ENCODE results near the gene CPNE8.

Gene CPNE8

DNA sequence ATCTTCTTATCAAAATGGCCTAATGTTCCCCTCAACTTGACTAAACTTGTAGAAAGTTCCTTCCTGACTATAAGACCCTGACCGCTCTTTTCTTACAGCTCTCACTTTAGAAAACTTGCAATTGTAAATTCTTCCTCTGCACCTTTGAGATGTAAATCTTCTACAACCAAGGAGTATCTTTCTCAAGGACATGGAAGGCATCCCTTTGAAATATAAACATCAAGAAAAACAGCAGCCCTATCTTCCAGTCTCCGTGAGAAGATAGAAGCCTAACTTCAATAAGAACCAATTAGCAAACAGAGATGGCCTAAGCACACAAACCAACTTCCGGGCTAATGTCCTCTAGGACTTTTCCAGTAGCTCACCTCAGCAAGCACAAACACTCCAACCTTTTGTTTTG, 210.3 kb downstream of the CPNE8 start:
- TF ChIP-seq, protein P1, sequence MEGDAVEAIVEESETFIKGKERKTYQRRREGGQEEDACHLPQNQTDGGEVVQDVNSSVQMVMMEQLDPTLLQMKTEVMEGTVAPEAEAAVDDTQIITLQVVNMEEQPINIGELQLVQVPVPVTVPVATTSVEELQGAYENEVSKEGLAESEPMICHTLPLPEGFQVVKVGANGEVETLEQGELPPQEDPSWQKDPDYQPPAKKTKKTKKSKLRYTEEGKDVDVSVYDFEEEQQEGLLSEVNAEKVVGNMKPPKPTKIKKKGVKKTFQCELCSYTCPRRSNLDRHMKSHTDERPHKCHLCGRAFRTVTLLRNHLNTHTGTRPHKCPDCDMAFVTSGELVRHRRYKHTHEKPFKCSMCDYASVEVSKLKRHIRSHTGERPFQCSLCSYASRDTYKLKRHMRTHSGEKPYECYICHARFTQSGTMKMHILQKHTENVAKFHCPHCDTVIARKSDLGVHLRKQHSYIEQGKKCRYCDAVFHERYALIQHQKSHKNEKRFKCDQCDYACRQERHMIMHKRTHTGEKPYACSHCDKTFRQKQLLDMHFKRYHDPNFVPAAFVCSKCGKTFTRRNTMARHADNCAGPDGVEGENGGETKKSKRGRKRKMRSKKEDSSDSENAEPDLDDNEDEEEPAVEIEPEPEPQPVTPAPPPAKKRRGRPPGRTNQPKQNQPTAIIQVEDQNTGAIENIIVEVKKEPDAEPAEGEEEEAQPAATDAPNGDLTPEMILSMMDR (IDR thresholded peaks at IDR 0.05; ENCODE audit: low read depth, low read length, missing control alignments), result no peak
- no peak for DNase-seq (ENCODE audit: low read depth)
- no peak overlapping the region for H3K4me3 ChIP-seq (ENCODE audit: low read depth, low read length)

DNA sequence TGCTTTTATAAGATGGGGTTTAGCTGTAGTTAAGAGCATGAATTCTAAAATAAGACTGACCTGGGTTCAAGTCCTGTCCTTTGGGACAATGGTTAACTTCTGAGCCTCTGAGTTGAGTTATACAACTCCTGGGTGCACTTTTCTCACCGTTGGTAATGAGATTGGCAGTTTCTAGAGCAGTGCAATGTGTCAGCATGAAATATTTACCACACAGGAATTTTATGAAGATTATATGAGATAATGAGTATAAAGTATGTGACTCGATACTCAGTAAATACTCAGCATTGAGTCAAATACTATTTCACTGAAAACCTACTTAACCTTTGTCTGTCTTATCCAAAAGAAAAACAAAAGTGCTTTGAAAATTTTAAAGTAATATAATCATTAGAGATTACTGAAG, 214.2 kb downstream of the CPNE8 start:
- no peak for DNase-seq (ENCODE audit: low read depth)
- TF ChIP-seq, protein P1 (IDR thresholded peaks at IDR 0.05; ENCODE audit: low read depth, low read length, missing control alignments), result no peak
- H3K4me3 ChIP-seq (ENCODE audit: low read depth, low read length), result no peak overlapping the region

DNA sequence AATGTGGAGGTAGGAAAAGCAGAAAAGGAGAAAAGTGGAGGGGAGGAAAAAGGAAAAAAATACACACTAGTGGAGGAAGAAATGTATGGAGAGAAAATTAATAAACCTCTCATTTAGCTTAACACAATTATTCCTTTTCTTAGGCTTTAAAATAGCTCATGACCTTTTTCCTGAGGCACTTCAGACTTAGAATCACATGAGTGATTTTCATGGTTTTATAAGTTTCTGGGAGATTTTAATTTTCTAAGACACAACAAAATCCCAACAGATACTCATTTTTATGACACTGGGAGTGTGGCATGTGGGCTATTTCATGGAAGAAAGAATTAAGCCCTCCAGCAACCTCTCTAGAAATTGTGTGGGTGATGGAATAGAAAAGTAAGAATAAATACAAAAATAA, 214.7 kb downstream of the CPNE8 start:
- no peak overlapping the region for H3K4me3 ChIP-seq (ENCODE audit: low read depth, low read length)
- TF ChIP-seq, protein P1 (IDR thresholded peaks at IDR 0.05; ENCODE audit: low read depth, low read length, missing control alignments), result no peak
- no peak for DNase-seq (ENCODE audit: low read depth)

DNA sequence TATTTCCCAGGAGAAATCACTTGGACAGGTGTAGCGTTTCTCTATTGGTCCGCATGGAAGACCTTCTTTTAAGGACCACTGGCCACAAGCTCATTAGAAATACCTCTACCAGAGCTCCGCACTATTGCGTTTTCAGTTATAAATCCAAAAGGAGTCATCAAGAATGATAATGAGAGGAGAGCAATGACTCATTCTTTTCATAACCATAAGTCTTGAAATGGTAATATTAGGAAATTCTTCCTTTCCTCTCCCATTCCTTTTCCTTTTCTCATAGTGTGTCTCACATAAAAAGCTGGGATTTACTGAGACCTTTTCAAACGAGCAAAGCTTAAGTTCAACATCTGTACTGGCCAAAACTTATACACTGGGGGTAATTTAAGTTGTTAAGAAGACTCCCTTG, 215.7 kb downstream of the CPNE8 start:
- no peak overlapping the region for H3K4me3 ChIP-seq (ENCODE audit: low read depth, low read length)
- DNase-seq (ENCODE audit: low read depth), result no peak
- TF ChIP-seq, protein P1 (IDR thresholded peaks at IDR 0.05; ENCODE audit: low read depth, low read length, missing control alignments), result no peak

DNA sequence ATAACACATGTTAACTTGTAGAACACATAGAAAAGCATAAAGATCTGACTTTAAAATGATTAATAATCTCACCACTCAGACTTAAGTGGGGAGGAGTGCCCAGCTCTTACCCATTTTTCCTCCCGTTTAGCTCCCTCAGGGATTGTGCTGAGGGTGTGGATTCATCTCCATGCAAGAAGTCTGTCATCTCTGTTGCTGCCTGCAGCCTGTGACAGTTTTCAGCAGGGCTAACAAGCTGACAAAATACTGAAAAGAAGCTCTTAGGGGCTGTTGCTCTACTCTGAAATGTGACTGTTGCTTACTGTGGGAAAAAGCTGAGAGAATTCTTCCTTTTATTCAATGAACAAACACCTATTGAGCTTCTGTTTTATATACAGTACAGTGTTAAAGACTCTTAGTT, 216.2 kb downstream of the CPNE8 start:
- no peak overlapping the region for H3K4me3 ChIP-seq (ENCODE audit: low read depth, low read length)
- TF ChIP-seq, protein P1 (IDR thresholded peaks at IDR 0.05; ENCODE audit: low read depth, low read length, missing control alignments), result no peak
- DNase-seq (ENCODE audit: low read depth), result no peak

DNA sequence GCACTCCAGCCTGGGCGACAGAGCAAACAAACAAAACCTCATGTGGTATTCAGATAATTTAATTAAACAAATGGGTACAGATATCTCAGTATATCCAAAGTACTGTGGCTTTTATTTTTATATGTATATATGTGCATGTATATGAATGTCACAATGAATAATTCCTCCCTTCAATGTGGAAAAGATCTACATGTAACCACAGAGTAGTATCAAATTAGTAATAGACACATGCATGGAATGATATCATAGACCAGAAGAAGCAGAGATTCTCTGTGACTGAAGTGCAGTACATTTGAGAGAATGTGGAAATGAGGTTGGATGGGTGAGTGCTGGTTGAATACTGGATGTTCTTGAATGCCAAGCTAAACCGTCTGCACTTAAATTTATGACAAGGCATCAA, 222.9 kb downstream of the CPNE8 start:
- TF ChIP-seq, protein P1 (IDR thresholded peaks at IDR 0.05; ENCODE audit: low read depth, low read length, missing control alignments), result no peak
- no peak for DNase-seq (ENCODE audit: low read depth)
- H3K4me3 ChIP-seq (ENCODE audit: low read depth, low read length), result no peak overlapping the region

DNA sequence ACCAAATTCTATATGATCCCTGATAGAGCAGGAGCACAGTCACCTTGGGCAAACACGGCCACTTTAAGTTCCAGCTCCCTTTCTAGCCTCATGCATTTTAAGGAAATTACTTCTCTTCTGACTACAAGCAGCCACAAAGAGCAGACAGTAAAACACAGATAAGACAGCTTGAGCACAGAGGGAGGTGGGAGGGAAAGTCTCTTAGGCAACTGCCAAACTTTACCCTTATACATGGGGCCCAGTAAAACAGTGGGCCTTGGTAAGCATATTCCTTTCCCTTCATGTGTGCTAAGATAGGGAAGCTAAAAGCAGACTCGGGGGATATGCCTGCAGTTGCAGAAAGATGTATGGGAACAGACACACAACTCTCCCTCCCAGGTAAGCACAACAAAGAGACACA, 235.9 kb downstream of the CPNE8 start:
- TF ChIP-seq, protein P1 (IDR thresholded peaks at IDR 0.05; ENCODE audit: low read depth, low read length, missing control alignments), result no peak
- no peak for DNase-seq (ENCODE audit: low read depth)

More for the DNA sequence above, 235.9 kb downstream of the CPNE8 start:
- H3K4me3 ChIP-seq (ENCODE audit: low read depth, low read length), result no peak overlapping the region
